Astrocyte (in vitro differentiated cells and primary cell): Measurements from ENCODE around the gene GXYLT2. TPM values are rescaled to one million over a fixed set of nuclear protein-coding genes. Genes with fewer than 3 reads are reported as not detected.

Source experiments
- DNase-seq: peaks from one replicate; pipeline ENCODE4 v3.0.0-alpha.2; 2010; ENCODE audit warnings: low read depth
- FAIRE-seq: peaks from 2 replicates; lab custom pipeline; 2011; peaks lifted over from hg19 to GRCh38; lab: Jason Lieb, UNC
- H2AFZ ChIP-seq: 2 replicates; pipeline ENCODE4 v1.6.0; 2012; ENCODE audit warnings: low read depth, low read length, inconsistent platforms
- H3K27ac ChIP-seq: 2 replicates; pipeline ENCODE4 v1.5.1; 2011; ENCODE audit warnings: low read depth, low read length, inconsistent platforms
- H3K27me3 ChIP-seq: 2 replicates; pipeline ENCODE4 v1.6.0; 2011; ENCODE audit warnings: low read length, inconsistent platforms; ENCODE audit not compliant: insufficient read depth
- H3K36me3 ChIP-seq: 2 replicates; pipeline ENCODE4 v1.5.1; 2011; ENCODE audit warnings: low read length, inconsistent platforms; ENCODE audit not compliant: insufficient read depth
- H3K4me1 ChIP-seq: 2 replicates; pipeline ENCODE4 v1.5.1; 2011; ENCODE audit warnings: low read length, inconsistent platforms; ENCODE audit not compliant: insufficient read depth
- H3K4me2 ChIP-seq: 2 replicates; pipeline ENCODE4 v1.6.0; 2012; ENCODE audit warnings: low read length, inconsistent platforms
- H3K4me3 ChIP-seq: 2 replicates; pipeline ENCODE4 v1.5.1; 2011; ENCODE audit warnings: low read depth, mild to moderate bottlenecking, low read length, inconsistent platforms; ENCODE audit not compliant: insufficient read depth
- H3K79me2 ChIP-seq: 2 replicates; pipeline ENCODE4 v1.6.0; 2012; ENCODE audit warnings: mild to moderate bottlenecking, low read length, inconsistent platforms; ENCODE audit not compliant: insufficient read depth
- H3K9ac ChIP-seq: 2 replicates; pipeline ENCODE4 v1.6.0; 2012; ENCODE audit warnings: mild to moderate bottlenecking, low read length, inconsistent platforms
- H3K9me3 ChIP-seq: 2 replicates; pipeline ENCODE4 v1.5.1; 2012; ENCODE audit warnings: low read depth, mild to moderate bottlenecking, low read length, inconsistent platforms; ENCODE audit not compliant: insufficient read depth
- H4K20me1 ChIP-seq: 2 replicates; pipeline ENCODE4 v1.6.0; 2012; ENCODE audit warnings: low read length, inconsistent platforms; ENCODE audit not compliant: insufficient read depth
- H3K27ac Mint-ChIP-seq: one replicate; pipeline ENCODE4 v1.8.0; 2021; ENCODE audit warnings: mild to moderate bottlenecking, mixed read lengths; ENCODE audit not compliant: unreplicated experiment
- H3K27me3 Mint-ChIP-seq: one replicate; pipeline ENCODE4 v1.8.0; 2021; ENCODE audit warnings: low read depth, mixed read lengths; ENCODE audit not compliant: unreplicated experiment
- H3K36me3 Mint-ChIP-seq: one replicate; pipeline ENCODE4 v1.8.0; 2021; ENCODE audit warnings: low read depth, mixed read lengths; ENCODE audit not compliant: unreplicated experiment
- H3K4me1 Mint-ChIP-seq: one replicate; pipeline ENCODE4 v1.8.0; 2021; ENCODE audit warnings: low read depth, mixed read lengths; ENCODE audit not compliant: unreplicated experiment
- H3K4me3 Mint-ChIP-seq: one replicate; pipeline ENCODE4 v1.8.0; 2021; ENCODE audit warnings: mild to moderate bottlenecking, moderate library complexity, mixed read lengths; ENCODE audit not compliant: unreplicated experiment
- H3K9me3 Mint-ChIP-seq: one replicate; pipeline ENCODE4 v1.8.0; 2021; ENCODE audit warnings: mild to moderate bottlenecking, mixed read lengths; ENCODE audit not compliant: unreplicated experiment
- CTCF ChIP-seq: IDR thresholded peaks from 2 replicates; pipeline ENCODE4 v1.5.1; 2011; ENCODE audit warnings: low read depth, mild to moderate bottlenecking, inconsistent platforms, low read length, moderate library complexity; ENCODE audit not compliant: insufficient read depth
- EZH2 ChIP-seq: IDR thresholded peaks from 2 replicates; pipeline ENCODE4 v1.6.1; 2012; ENCODE audit warnings: mild to moderate bottlenecking, low read length, inconsistent platforms; ENCODE audit not compliant: insufficient read depth
- total RNA-seq: library from RNA; stranded (reverse); gene quantifications from 2 replicates; pipeline ENCODE4 v1.2.1, GENCODE V29; 2021

GXYLT2 gene
- total RNA-seq, 1 donor from 2014 or later = 62.6 TPM

- Mint-ChIP-seq H3K4me1 (peaks cover 19% of the 10 kb centered on the region), H3K27ac (no peak overlapping the region), H3K36me3 (peaks cover 9% of the 10 kb centered on the region), H3K4me3 (no peak overlapping the region), H3K27me3 (no peaks in the 10 kb centered on the region), H3K9me3 (no peaks in the 10 kb centered on the region)
- Histone ChIP-seq H3K4me2 (no peak overlapping the region), H3K4me3 (no peak overlapping the region), H3K4me1 (peaks cover 7% of the 10 kb centered on the region), H3K79me2 (peaks cover 99% of the 10 kb centered on the region), H3K9ac (no peak overlapping the region), H3K36me3 (peaks cover 13% of the 10 kb centered on the region), H4K20me1 (peaks cover 97% of the 10 kb centered on the region), H3K27ac (no peak overlapping the region), H3K9me3 (no peaks in the 10 kb centered on the region), H3K27me3 (no peaks in the 10 kb centered on the region), H2AFZ (no peak overlapping the region)
- TF ChIP-seq CTCF (no peak), EZH2 (no peak)
- FAIRE-seq = no peak
- no peak for DNase-seq
These were observed 116.5 kb downstream of the GXYLT2 start for GRCh38 chr3:73004316-73004715.

DNA sequence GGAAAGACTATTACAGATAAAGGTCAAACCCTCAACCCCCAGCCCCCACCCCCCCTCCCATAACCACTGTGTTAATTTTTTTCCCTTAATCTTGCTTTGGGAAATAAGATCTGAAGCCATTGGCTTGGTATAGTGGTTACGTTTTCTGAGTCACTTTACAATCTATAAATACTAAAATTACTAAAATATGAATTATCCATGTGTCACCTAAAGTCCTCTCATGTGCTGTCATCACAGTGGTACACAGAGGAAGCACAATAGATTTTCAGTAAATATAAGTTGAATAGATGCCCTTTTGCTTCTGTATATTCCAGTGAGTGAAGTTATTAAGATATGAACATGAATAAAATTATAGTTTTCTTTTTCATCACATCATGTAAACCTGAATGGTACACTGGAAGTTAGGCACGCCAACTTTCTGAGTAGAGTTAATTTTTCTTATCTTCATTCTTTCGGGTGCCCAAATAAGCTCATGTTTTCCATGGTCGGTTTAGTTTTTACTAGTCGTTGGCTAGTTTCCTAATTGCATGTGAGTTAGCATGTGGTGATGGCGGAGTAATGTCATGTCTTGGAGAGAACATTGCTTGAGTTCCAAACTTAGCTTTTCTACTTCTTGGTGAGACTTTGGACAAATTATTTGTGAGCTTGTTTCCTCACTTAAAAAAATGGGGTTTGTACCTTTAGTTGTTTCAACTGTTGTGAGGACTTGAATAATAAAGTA, 120.3 kb downstream of the GXYLT2 start:
- FAIRE-seq = no peak
- Mint-ChIP-seq H3K4me3 (no peak overlapping the region), H3K9me3 (no peaks in the 10 kb centered on the region), H3K27ac (no peak overlapping the region), H3K4me1 (peaks cover 18% of the 10 kb centered on the region), H3K36me3 (peaks cover 9% of the 10 kb centered on the region), H3K27me3 (no peaks in the 10 kb centered on the region)
- Histone ChIP-seq H3K27ac (no peak overlapping the region), H4K20me1 (peaks cover 98% of the 10 kb centered on the region), H3K79me2 (peaks cover 100% of the 10 kb centered on the region), H3K36me3 (peaks cover 8% of the 10 kb centered on the region), H3K27me3 (no peaks in the 10 kb centered on the region), H3K4me1 (no peaks in the 10 kb centered on the region), H2AFZ (no peak overlapping the region), H3K4me2 (no peak overlapping the region), H3K4me3 (no peak overlapping the region), H3K9ac (no peak overlapping the region), H3K9me3 (no peaks in the 10 kb centered on the region)
- no peak for DNase-seq
- TF ChIP-seq EZH2 (no peak), CTCF (no peak)

DNA sequence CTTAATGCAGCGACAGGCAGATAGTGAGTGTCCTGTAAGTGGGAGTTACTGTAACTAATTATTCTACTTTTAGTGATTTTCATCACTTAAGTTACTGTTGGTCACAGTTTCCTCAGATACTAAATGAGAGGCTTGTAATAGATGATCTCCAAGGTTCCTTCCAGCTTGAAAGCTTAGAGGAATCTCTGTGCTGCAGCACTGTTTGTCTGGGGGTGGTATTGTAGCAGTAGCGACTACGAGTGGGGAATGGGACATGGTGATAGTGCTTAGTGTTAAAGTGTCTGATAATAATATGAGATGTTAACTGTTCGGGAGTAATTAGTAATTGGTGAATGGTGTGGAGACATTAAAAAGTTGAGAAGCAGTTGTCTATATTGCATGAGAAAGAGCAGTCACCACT, 121.2 kb downstream of the GXYLT2 start:
- H3K36me3 Mint-ChIP-seq = peaks cover 9% of the 10 kb centered on the region
- Histone ChIP-seq H3K27ac (no peak overlapping the region), H3K9me3 (no peaks in the 10 kb centered on the region), H3K4me2 (no peak overlapping the region), H2AFZ (no peak overlapping the region), H3K9ac (no peak overlapping the region), H3K4me1 (no peaks in the 10 kb centered on the region), H3K79me2 (peaks cover 100% of the 10 kb centered on the region), H3K4me3 (no peak overlapping the region), H3K27me3 (no peaks in the 10 kb centered on the region), H4K20me1 (peaks cover 98% of the 10 kb centered on the region), H3K36me3 (peaks cover 6% of the 10 kb centered on the region)
- H3K27ac Mint-ChIP-seq = no peak overlapping the region
- peaks cover 19% of the 10 kb centered on the region for H3K4me1 Mint-ChIP-seq
- no peaks in the 10 kb centered on the region for H3K27me3 Mint-ChIP-seq
- no peak overlapping the region for H3K4me3 Mint-ChIP-seq
- DNase-seq (no peak), FAIRE-seq (no peak)
- H3K9me3 Mint-ChIP-seq = no peaks in the 10 kb centered on the region
- no peak for TF ChIP-seq EZH2
- no peak for TF ChIP-seq CTCF
